NCI-H2029 (cell line): ENCODE results near the gene USP54.

Experiments used
- DNase-seq: peaks from one replicate; lab custom pipeline; 2025; lab: John Stamatoyannopoulos, UW

Gene USP54

DNA sequence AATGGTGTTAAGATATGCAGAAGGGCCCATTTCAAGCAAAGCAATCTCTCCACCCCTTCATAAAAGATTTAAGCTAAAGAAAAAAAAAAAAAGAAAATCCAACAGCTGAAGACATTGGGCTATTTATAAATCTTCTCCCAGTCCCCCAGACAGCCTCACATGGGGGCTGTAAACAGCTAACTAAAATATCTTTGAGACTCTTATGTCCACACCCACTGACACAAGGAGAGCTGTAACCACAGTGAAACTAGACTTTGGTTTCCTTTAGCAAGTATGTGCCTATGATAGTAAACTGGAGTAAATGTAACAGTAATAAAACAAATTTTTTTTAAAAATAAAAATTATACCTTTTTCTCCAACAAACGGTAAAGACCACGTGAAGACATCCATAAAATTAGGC is 123.9 kb downstream of the USP54 start:
- DNase-seq = no peak

DNA sequence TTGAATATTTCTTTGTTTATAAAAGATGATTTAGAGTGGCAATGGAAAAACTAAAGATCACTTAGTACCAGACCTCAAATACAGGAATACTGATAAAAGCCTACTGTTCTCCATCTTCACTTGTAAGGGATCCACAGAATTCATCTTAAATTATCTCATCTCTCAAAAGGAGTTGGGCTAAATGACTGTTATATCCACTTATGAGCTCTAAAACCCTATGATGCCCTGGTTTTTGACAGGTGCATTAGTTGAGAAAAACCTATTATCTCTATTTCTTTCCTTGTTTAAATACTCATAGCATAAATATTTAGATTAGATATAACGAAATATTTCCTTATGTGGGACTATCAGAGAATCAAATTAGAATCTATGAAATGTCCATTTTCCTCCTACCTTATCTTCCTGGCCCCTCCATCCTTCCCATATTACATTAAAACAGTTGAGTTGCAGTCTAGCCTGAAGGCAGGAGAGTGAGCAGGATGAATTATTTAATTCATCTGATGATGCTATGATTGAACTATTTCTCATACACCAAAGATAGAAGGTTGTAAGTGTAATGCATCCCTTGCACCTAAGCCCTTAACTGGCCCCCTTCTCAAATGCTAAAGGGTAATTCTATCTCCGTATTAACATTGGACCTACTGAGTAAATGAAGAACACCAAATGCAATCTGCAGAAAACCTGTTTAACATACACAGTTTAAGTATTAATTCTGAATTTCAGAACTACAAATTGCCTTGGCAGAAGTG is 125.0 kb downstream of the USP54 start:
- no peak for DNase-seq

- DNase-seq = no peak
Measured at GRCh38 chr10:73460897-73461296, 130.2 kb downstream of the USP54 start.

GRCh38 chr10:73459683-73460314 is 131.3 kb downstream of the USP54 start:
- DNase-seq = no peak

- DNase-seq = no peak
Measured at GRCh38 chr10:73456187-73456890, 134.8 kb downstream of the USP54 start.

GRCh38 chr10:73449113-73449512 is 142.0 kb downstream of the USP54 start:
- no peak for DNase-seq

- DNase-seq = no peak
Measured at GRCh38 chr10:73448384-73448783, 142.8 kb downstream of the USP54 start.
